HG02943 (cell line): ENCODE measurements around the gene SPATA7.

Experiments
- ATAC-seq: cut with Tn5 transposase; IDR thresholded peaks from one replicate; pipeline ENCODE4 v1.9.1; 2021; ENCODE audit warnings: mild to moderate bottlenecking, low read depth, moderate library complexity; ENCODE audit not compliant: unreplicated experiment

SPATA7 gene

DNA sequence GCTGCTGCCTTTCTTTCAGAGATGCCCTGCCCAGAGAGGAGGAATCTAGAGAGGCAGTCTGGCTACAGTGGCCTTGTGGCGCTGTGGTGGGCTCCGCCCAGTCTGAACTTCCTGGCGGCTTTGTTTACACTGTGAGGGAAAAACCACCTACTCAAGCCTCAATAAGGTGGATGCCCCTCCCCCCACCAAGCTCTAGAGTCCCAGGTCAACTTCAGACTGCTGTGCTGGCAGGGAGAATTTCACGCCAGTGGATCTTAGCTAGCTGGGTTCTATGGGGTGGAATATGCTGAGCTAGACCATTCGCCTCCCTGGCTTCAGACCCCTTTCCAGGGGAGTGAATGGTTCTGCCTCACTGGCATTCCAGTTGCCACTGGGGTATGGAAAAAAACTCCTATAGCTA lies 25.6 kb downstream of the SPATA7 start:
- ATAC-seq: no peak

DNA sequence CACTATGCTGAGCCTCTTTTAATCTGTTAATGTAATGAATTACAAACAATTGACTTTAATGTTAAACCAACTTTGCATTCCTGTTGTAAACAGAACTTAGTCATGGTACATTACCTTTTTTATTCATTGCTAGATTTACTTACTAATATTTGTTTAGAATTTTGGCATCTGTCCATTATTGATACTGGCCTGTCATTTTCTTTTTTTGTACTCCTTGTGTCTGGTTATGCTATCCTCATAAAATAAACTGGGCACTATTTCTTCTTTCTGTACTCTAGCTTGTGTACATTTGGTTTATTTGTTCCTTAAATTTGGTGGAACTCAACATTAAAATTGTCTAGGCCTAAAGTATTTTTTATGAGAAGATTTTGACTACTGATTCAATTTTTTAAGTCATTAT lies 32.1 kb downstream of the SPATA7 start:
- no peak for ATAC-seq

DNA sequence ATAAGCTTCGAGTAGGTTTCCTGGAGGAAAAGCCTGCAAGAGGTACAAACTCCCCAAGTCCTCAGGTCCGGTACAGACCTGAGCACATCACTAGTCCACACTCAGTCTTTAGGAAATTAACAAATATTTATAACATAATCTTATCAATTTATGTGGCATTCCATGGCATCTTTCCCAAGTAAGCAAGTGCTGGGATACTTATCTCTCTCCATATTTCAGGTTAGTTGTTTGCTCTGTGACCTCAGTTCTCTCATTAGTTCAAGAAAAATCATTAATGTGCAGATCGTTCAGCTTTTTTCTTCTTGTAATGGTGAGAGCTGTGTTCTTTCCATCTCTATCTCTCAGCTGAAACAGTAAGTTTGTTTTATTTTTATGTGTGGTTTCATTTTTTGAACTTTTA lies 34.7 kb downstream of the SPATA7 start:
- ATAC-seq: no peak

DNA sequence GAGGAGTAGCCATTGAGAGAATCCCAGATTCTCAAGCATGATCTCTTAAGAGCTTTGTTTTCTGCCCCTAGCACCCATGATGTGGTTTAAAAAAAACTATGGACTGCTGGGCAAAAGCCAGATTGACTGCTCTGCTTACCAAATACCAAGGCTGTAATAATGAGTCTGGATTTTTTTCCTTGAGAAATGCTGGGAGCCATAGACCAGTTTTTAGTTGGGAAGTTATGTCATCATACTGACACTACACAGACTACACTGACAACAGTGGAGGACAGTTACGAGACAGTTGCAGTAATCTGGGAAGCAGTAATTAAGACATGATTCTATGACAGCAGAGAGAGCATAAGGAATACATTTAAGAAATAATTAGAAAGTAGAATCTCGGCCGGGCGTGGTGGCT lies 35.8 kb downstream of the SPATA7 start:
- ATAC-seq: no peak

GRCh38 chr14:88422047-88422446 lies 36.6 kb downstream of the SPATA7 start:
- no peak for ATAC-seq

DNA sequence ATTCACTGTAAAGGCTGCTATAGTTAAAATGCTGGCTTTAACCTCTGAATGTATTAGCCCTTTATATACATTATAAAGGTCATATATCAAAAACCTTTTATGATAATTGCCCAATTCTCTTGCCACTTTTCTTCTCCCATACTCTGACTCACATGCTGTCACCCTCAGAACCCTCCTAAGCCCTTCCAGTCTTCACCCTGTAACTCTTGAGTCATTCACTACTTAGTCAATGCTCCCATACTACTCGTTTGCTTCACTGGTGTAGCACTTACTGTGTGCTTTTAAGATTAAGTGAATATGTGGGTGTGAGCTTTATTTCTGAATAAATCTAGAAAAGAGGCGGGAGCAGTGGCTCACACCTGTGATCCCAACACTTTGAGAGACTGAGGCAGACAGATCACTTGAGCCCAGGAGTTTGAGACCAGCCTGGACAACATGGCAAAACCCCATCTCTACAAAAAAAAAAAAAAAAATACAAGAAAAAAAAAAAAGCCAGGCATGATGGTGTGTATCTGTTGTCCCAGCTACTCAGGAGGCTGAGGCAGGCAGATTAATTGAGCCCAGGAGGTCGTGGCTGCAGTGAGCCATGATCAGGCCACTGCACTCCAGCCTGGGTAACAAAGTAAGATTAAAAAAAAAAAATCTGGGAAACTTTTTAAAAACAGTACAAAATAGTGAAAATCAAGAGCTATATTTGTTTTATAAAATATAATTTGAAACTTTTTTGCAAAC lies 37.6 kb downstream of the SPATA7 start:
- ATAC-seq: no peak

GRCh38 chr14:88424573-88424972 lies 39.1 kb downstream of the SPATA7 start:
- ATAC-seq: no peak

GRCh38 chr14:88426271-88426670 lies 40.8 kb downstream of the SPATA7 start:
- ATAC-seq: no peak

- no peak for ATAC-seq
Observed at GRCh38 chr14:88430976-88431375, 45.5 kb downstream of the SPATA7 start.

GRCh38 chr14:88437658-88438057 lies 52.2 kb downstream of the SPATA7 start:
- ATAC-seq: no peak

DNA sequence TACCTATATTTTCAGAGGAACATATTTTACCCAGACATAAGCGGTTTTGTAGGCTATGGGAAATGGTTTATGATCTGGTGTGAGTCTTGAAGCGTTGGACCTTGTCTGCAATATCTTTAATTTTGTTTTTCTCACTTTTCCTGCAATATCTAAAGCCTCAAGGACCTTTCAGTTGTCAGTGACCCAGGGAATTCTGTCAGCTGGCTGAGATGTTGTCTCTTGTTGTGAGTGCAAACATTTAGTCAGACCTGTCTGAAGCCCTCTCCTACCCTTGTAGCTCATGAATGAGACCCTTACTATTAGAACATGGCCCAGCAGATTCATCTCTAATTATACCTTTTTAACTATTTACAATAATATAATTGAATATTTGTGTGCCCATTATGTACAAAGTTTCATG lies 53.6 kb downstream of the SPATA7 start:
- no peak for ATAC-seq

DNA sequence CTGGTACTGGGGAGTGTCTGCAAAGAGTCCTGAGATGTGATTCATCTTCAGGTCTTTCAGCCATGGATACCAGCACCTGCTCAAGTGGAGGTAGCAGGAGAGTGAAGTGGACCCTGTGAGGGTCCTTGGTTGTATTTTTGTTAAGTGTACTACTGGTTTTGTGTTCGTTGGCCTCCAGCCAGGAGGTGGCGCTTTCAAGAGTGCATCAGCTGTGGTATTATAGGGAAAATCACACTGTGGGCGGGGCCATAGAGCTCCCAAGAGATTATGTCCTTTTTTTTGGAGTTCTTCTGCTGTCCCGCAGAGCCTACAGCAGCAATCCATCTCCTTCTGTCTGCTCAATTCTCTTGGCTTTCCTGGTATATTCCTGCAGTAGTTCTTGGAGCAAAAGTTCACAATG lies 66.8 kb downstream of the SPATA7 start:
- no peak for ATAC-seq

- no peak for ATAC-seq
Observed at GRCh38 chr14:88454886-88455285, 69.4 kb downstream of the SPATA7 start.

DNA sequence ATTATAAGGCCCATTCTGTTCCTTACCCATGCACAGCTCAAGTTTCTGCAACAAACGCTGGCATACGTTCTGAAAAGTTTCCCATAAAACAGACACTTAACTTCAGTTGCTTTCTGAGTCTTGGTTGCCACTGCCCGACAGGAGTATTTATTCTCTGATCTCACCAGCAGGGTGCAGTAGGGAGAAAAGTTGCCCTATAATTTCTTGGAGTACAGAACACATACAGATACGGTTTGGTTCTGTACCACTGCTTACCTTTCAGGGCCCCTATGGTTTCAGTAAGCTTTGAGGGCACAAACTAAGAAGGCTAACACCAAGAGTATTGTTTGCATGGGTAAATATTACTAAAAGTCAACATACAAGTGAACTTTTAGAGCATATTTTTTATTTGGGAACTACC lies 77.9 kb downstream of the SPATA7 start:
- no peak for ATAC-seq

GRCh38 chr14:88468406-88468805 lies 82.9 kb downstream of the SPATA7 start:
- ATAC-seq: no peak

- ATAC-seq: no peak
Observed at GRCh38 chr14:88470542-88471440, 85.3 kb downstream of the SPATA7 start.

DNA sequence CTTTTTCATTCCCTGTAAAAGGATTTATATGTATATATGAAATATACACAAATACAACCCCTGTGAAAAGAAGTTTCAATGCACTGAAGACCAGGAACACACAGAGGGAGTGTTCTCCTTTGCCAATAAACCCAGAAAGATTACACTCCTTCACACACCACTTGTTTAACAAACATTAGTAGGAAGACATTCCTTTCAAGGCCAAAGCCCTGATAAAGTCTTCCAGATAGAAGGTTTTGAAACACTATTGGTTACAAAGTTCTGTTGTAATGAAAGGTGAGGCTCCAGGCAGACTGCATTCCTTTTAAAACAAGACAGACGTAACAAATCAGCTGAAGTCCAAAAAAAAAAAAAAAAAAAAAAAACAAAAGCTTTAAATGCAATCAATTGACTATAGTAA lies 88.3 kb downstream of the SPATA7 start:
- ATAC-seq: no peak

GRCh38 chr14:88476214-88476774 lies 90.8 kb downstream of the SPATA7 start:
- ATAC-seq: no peak

DNA sequence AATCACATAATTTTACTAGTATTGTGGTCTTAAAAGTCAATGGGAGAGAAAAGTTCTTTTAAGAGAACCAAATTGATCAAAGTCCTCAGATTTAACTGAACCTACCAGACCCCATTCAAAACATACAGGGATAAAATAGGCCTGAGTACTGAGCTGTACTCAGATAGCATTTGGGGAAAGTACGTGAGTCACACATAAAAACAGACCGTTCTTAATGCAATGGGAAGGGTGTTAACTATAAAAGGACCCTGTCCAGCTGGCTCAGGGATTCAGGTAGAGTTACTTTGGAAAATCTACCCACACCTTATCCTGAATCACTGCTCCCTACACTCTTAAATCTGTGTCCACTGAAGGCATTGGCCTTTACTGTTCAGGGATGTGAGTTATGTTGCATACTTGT lies 91.4 kb downstream of the SPATA7 start:
- no peak for ATAC-seq

GRCh38 chr14:88477513-88478250 lies 92.2 kb downstream of the SPATA7 start:
- ATAC-seq: no peak

DNA sequence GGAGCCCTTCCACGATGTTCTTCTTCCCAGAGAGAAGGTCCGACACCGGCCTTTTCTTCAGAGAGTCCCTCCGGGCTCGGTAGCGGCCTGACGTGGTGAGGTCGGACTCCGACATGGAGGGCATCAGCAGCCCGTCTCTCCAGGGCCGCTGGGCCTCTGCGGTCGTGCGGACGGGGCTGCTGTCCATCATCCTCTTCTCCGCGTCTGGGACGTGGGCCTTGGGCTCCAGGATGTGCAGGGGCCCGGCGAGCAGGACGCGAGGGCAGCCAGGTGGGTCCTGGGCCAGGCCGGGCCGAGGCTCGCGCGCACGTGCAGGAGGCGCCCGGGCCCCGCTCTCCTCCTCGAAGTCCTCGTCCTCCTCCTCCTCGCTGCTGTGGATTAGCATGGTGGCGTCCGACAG lies 93.5 kb downstream of the SPATA7 start:
- no peak for ATAC-seq
